SW 1271 (cell line): Measurements from ENCODE around the gene ASCC1.

Source experiments
- DNase-seq, 2 experiments: peaks; one replicate each; lab custom pipeline; 2025; lab: John Stamatoyannopoulos, UW

ASCC1 gene

DNA sequence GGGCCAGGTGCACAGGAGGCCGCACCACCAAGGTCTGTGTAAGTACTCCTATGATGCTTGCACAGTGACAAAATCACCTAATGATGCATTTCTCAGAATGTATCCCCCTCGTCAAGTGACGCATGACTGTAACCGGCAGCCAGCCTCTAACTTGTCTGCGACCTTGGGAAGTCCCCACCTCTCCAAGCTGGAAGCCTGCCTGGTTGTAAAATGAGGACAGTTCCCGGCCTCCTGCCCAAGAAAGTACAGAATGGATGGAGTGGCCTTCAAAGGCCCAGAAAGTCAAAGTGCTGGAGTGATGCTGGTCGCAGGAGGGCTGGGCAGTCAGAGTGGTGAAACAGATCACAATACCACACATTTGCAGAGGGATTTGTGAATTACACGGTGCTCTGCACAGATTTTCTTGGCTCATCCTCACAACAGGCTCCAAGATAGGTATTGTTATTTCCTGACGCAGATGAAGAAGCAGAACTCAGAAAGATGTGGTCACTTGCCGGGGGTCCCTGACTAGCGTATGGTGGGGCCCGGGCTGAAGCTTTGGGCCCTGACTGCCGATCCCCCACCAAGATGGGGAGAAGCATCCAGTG is 150.5 kb downstream of the ASCC1 start:
- DNase-seq = no peak

DNA sequence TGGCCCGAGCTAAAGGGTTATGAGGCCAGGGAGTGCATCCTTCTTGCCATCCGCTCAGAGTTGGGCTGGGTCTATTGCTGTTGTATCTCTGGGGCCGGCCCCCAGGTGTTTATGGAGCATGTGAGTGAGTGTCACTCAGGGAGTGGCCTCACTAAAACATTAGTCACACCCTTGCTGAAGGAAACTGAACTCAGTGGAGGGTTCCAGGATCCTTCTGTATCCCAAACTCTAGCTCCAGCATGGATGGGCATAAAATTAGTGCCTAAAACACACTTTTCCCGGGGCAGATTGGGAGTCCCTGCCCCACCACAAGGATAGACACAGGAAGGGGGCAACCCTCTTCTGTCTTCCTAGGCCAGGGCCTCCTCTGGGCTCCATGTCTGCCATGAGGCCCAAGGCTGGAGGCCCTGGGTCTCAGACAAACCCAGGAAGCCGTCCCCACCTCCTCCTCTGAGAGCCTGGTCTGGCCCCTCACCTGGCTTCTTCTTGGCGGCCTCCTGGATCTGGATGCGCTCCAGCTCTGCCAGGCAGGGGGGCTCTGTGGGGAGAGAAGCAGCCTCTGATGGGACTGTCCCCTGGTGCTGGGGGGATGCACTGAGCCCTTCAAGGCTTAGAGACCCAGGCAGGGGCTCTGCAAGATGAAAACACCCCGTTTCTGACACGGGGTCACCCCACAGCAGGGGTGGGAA is 152.2 kb downstream of the ASCC1 start:
- DNase-seq = no peak

DNA sequence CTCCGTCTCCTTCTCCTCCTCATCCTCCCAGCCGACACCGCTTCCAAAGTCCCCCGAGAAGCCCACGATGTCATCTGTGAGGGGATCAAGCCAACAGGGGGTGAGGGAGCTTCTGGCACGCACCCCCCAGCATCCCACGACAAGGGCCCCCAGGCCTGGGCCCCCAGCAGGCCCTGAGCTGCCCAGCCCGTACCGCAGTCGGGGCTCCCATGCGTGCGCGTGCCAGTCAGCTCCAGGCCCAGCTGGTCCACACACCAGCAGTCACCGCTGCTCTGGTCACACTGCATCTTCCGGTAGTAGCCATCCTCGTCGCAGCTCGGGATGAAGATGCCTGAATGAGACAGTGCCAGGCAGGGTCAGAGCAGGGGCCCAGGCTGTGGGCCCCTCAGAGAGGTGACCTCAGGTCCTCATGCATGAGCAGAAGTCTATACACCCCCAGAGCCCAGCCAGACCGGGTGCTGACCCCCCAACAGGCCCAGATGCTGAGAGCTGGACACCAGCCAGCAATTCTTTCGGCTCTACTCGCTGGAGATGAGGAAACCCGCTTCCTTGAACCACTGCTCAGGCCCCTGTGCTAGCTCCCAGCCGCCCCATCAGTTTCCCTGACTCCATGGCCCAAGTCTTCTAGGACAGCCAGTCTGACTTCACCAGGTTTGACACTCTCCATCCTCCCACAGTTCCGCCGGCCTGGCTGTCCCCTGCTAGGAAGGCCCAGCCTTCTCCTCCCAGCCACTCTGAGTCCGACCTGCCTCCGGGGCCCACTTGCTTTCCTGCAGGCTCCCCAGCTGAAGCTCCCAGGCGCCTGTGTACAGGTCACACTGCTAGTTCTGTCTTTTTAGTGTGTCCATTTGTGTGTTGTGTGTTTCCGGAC is 153.0 kb downstream of the ASCC1 start:
- DNase-seq = no peak

DNA sequence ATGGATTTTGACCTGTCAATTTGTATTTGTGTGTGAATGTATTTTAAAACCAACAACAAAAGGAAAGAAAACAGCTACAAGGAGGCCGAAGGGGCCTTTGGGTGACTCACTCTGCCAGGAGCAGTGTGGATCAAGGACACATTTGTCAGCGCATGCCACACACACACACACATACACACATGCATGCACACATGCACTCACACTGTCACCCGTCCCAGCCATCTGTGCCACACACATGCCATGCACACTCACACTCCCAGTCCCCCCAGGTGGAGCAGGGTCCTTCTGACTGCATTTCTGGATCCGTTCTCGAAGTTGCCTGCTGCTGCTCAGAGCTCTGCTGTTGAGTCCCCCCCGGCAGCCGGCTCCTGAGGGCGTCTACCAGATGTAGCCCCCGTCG is 153.7 kb downstream of the ASCC1 start:
- no peak for DNase-seq

DNA sequence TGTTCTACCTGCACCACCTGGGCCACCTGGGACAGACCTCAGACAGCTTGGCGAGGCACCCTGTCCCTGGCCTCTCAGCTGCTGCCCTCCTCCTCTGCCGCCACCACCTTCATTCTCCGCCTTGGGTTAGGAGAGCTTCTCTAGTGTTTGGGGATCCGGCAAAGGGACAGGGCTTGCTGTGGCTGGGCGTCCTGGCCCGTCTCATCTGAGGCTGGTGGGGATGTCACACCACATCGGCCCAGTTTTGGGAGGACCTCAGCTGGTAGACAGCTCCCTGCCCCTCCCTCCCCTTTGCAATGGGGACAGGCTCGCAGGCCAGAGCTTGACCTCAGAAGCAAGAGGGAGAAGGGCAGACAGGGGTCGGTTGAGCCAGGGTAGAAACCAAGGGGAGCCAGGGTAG is 154.1 kb downstream of the ASCC1 start:
- DNase-seq = no peak

DNA sequence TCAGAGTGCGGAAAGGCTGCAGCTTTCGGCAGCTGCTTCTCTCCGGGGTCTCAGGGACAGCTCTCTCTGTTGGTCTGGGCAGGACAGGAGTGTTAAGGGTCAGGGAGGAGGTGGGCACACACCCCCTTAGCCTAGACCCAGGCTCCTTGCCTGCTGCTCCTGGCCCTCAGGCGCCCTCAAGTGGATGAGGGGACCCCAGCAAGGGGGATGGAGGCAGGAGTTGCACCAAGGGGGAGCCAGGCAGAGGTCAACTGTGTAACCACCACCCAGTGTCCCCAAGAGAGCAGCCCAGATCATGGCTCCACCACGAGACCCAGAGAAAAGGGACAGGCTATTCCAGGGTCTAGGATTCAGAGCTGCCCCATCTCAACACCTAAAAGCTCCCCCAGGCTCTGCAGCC is 154.6 kb downstream of the ASCC1 start:
- DNase-seq = no peak

DNA sequence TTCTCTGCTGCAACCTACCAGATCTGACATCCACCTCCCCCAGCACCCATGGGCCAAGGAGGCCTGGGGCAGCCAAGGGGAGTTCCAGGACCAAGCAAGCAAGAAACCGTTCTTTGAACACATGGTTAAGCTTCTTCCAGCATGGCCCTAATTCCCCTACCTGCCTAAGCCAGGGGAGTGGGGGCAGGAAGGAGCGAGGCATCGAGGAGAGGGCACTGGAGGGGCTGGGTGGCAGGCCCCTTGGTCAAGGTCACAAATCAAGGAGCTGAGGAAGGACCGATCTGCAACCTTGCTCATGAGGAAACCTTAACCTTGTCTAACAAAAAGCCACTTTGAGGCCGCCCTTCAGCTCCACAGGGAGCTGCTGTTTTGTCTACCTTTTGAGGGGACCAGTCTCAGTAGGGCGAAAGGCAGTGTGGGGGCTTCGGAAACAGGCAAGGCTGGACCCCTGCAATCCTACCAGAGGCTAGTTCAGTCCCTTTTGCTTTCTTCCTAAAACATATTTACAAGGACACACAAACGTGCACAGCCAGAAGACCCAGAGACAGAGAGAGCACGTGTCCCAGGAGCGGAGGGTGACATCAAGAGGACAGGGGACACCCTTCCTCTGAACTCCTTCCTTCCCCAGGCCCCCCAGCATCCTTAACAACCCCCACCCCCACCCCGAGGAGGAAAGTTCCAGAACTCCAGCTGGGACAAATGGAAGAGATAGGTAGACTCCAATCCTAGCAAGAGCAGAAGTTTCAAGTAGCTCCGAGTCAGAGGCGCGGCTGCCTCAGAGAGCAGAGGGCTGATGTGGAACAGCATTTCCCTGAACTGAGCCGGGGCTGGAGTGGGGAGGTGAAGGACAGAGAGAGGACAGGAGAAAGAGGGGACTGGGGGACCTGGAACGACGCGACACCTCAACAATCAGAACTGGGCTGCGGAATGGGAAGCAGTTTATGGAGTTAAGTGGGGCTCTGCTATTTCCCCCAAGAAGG is 155.9 kb downstream of the ASCC1 start:
- DNase-seq = no peak

DNA sequence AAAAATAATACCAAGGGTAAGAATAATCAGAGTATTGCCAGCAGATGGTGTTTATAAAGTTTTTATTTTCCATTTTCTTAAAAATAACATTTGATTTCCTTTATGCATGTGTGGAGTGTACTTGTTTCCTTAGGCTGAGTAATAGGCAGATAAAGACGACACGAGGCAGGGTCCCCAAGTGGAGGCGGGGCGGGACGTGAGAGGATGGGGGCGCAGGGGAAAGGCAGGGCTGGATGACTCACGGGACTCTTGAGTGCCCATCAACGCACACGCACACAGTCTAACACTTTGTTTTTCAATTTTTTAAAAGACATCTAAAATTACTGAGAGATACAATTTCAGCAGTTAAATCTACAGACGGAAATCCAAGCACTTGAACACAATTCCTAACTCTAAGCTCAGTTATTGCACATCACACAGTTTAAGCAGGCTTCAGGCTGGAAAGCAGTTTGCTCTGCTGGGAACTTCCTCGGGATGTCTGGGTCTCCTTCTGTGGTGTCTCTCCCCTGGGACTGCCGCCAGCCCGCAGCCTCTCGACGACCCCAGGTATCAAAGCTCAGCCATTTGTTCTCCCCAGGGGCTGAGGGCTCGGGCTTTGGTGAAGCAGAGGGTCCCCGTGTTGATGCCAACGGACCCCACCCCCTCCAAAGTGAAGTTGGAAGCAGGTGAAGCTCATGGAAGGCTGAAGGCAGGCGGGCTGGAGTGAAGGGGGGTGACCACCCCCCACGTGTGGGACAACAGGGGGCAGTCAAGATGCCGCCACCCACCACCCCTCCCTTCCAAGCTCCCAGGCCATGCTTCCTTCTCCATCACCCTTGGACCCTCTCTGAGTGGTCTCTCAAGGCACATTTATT is 156.9 kb downstream of the ASCC1 start:
- no peak for DNase-seq

DNA sequence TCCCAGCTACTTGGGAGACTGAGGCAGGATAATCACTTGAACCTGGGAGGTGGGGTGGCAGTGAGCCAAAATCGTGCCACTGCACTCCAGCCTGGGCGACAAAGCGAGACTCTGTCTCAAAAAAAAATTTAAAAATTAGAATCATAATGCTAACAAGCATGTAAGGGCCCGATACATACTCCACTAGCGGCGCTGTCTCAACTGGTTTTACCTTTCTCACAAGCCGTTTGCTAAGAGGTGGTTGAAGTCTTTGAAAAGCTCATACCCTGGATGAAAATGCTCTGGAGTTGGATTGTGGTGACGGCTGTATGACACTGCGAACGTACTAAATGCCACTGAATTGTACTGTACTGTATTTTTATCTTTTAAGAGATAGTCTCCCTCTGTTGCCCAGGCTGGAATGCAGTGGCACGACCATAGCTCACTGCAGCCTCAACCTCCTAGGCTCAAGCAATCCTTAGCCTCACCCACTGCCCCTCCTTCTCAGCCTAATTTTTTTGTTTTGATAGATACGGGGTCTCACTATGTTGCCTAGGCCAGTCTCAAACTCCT is 157.7 kb downstream of the ASCC1 start:
- no peak for DNase-seq

DNA sequence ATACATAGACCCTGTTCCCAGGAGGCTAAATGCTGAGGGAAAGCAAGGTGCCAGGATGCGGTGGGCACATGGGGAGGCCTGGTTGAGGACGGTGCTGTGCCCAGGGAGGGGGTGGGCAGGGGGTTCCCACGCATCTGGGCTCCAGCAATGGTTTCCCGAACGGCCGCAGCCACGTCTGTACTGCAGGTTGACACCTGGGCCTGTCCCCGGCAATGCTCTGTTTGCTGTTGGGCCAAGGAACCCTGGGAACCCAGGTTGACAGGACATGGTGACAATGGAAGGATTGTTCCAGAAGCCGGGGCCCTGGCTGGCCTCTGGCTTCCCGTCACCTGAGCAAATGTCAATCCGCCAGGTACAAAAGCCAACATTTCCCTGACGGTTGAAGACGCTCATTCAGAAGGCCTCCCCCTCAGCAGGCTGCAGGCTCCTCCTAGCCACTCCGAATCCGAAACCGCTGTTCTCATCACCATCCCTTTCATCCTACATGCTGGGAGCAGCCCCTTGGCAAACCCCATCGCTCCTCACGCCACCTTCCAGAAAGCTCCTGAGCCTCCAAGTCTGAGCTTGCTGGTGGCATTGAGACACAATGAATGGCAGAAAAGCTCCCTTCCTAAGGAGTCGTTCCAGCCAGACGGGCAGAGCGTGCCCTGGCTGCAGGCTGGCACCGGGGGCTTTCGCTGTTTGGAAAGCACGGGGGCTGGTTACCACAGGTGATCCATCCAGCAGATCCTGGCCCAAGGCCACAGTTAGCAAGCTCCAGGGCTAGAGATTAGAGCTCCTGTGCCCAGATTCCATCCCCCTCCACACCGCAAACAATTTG is 158.9 kb downstream of the ASCC1 start:
- no peak for DNase-seq

DNA sequence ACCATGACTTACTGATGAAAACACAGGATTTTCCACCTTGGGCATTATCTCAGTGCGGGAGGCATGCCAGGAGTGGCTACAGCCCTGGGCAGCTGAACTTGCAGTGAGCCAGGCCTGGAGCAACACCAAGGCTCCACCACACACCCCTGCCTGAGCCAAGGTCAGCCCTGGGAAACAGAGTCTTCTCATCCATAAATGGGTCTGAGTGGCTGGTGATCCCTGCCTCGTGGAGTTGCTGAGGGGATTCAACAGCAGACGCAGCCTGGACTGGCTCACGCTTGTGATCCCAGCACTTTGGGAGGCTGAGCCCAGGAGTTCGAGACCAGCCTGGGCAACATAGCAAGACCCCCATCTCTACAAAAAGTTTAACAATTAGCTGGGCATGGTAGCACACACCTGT is 160.0 kb downstream of the ASCC1 start:
- no peak for DNase-seq

DNA sequence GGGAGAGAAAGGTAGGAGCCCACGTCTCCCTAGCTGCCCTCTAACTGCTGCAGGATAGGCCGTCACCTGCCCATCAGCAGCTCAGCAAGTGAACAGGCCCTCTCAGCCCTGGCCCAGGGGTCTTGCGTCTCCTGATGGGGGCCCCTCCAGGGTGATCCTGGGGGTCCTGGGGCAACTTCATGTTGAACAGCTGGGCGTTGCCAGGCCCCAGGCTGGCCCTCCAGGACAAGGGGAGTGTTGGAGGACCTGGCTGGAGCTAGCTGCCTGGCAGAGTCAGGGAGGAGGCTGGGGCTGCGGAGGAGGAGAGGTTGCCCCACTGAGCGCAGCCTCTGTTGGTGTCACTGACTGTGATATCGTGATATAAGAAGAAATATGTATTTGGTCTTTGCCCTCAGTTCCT is 162.4 kb downstream of the ASCC1 start:
- no peak for DNase-seq

DNA sequence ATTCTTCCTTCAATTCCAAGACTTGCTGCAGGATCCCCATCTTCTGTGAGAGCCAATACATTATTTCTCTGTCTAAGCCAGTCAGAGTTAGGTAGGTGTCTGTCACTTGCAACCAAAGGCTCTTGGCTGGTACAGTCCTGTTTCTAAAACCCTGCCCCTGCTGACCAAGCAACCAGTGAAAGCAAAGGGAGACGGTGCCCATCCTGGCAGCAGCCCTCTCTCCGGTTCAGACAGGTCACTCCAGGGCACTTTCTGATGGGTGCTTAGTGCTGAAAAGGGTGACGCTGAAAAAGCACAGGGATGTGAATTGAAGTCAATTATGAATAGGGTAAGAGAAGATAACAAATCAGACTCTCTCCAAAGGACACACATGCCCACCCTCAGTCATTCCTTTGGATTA is 165.2 kb downstream of the ASCC1 start:
- no peak for DNase-seq

DNA sequence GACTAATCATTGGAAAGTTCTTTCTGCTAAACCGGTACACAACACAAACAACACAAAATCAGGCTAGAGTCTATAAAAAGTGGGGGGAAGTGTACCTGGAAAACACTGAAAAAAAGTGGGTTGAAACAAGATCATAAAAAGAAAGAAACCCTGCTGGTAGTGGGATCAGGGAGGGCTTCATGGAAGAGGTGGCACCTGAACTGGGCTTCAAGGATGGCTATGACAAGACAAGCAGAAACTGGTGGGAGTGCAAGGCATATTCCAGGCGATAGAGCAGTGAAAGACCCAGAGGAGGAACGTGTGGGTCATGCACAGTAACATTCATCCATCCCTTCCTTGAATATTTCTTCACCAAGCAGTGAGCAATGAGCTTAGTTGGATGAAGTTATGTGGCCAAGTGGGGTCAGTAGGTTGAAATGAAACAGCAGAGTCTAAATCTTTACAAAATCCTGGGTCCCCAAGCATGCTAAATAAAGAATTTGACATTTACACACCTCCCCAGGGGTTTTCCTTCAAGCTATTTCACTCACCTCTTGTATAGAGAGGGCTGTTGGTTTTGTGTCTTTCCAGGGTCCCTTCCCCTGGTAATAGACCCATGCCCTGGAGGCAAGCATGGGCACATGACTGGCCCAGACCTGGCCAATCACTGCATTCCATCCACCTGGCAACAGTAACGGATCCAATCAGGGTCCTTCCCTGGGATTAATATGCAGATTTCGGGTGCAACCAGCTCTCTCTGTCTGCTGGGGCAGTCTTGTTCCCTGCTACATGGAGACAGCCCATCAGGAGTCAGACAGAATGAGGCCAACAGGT is 165.9 kb downstream of the ASCC1 start:
- no peak for DNase-seq

DNA sequence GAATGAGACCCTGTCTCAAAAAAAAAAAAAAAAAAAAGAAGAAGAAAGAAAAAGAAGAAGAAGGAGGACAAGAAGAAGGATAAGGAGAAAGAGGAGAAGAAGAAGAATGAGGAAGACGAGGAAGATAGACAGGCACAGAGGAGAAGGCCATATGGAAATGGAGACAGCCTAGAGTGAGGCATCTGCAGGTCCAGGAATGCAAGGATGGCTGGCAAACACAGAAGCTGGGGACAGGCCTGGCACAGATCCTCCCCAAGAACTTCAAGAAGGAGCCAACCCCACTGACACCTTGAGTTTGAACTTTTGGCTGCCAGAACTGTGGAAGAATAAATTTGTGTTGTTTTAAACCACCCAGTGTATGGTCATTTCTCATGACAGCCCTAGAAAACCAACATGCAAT is 166.6 kb downstream of the ASCC1 start:
- DNase-seq = no peak

DNA sequence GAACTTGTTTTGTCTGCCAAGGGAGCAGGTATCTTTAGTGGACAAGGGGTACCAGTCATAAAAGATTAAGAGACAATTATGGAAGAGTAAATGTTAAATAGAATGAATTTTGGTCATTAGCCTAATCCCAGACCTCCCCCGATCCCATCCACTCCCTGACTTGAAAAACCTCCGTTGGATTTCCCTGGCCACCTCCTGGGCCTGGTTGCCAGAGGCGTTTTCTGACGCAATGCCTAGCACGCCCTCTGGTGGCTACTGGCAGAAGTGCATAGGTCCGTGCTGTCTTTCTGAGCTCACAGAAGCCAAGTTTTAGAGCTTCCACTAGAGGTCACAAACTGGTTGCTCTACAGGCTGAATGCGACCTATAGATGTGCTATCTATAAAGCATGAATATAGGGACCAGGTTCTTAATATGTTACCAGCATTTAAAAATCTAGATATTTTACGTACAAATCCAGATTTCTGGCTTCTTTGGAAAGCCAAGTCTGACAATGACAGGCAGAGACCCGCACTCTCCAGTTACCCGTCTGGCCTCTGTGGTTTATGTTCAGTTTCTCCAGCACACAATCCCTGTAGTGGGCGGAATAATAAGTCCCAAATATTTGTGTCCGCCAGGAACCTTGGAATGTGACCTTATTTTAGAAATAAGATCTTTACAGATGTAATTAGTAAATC is 167.5 kb downstream of the ASCC1 start:
- DNase-seq = peak; percentile 61 to 84
